SK-N-SH (cell line): ENCODE data around the gene SPRED3. TPM values are rescaled to one million over a fixed set of nuclear protein-coding genes. Genes with fewer than 3 reads are reported as not detected.
A peak's percentile ranks its signal among the peaks of the same experiment; 100 is the strongest.

ENCODE experiments used
- CTCF ChIA-PET: fragments of 300-600, 350-600 bp; formaldehyde crosslinking; extraction: SDS; loops from one replicate; lab custom pipeline; 2021; lab: Yijun Ruan, JAX
- POLR2A ChIA-PET: fragments of 350-600 bp; sonication (Branson Sonifier 250); formaldehyde crosslinking; extraction: SDS; loops from one replicate; lab custom pipeline; 2020; ENCODE audit warnings: antibody characterized with exemption, inconsistent platforms; lab: Yijun Ruan, JAX
- DNase-seq: peaks from one replicate; pipeline ENCODE4 v3.0.0; 2012
- H2AFZ ChIP-seq: fragments of 200-600 bp; sonication (generic); 2 replicates; pipeline ENCODE4 v1.8.1; 2016; ENCODE audit warnings: antibody characterized with exemption, mild to moderate bottlenecking, low read depth
- H3F3A ChIP-seq: fragments of 200-600 bp; sonication (generic); replicated peaks from 2 replicates; pipeline ENCODE3; 2016; ENCODE audit warnings: antibody characterized with exemption, mild to moderate bottlenecking; ENCODE audit not compliant: insufficient read depth
- H3K27ac ChIP-seq, 2 experiments: fragments of 200-500 bp in 1 of 2; fragments of 200-600 bp in 1 of 2; sonication (Bioruptor generic) in 1 of 2; sonication (generic), shearing (Covaris generic) in 1 of 2; 2 replicates each; pipeline versions ENCODE4 v1.5.1 to v1.6.1; 2014 to 2016; ENCODE audit warnings: low read depth in 2 of 2, inconsistent platforms in 1 of 2, low read length in 1 of 2, mild to moderate bottlenecking in 1 of 2, mixed read lengths in 1 of 2
- H3K27me3 ChIP-seq: fragments of 200-600 bp; sonication (generic), shearing (Covaris generic); 2 replicates; pipeline ENCODE4 v1.6.1; 2016; ENCODE audit warnings: mixed run types; ENCODE audit not compliant: insufficient read depth
- H3K36me3 ChIP-seq, 2 experiments: fragments of 200-500 bp in 1 of 2; fragments of 200-600 bp in 1 of 2; sonication (Bioruptor generic) in 1 of 2; sonication (generic) in 1 of 2; replicated peaks in 1 of 2; 2 replicates each; pipeline versions ENCODE3 to v1.5.1; 2014 to 2016; ENCODE audit warnings: low read length in 1 of 2, mild to moderate bottlenecking in 1 of 2; ENCODE audit not compliant: insufficient read depth in 2 of 2, control insufficient read depth in 1 of 2
- H3K4me1 ChIP-seq, 2 experiments: fragments of 200-500 bp in 1 of 2; fragments of 200-600 bp in 1 of 2; sonication (Bioruptor generic) in 1 of 2; sonication (generic), shearing (Covaris generic) in 1 of 2; 2 replicates each; pipeline versions ENCODE4 v1.5.1 to v1.6.1; 2014 to 2016; ENCODE audit warnings: low read depth in 1 of 2, low read length in 1 of 2, mixed run types in 1 of 2; ENCODE audit not compliant: insufficient read depth in 2 of 2, control insufficient read depth in 1 of 2
- H3K4me2 ChIP-seq: fragments of 200-600 bp; sonication (generic), shearing (Covaris generic); 2 replicates; pipeline ENCODE4 v1.6.1; 2017; ENCODE audit warnings: mixed run types
- H3K4me3 ChIP-seq, 2 experiments: fragments of 200-500 bp in 1 of 2; fragments of 200-600 bp in 1 of 2; sonication (Bioruptor generic) in 1 of 2; sonication (generic), shearing (Covaris generic) in 1 of 2; 2 replicates each; pipeline versions ENCODE4 v1.5.1 to v1.8.1; 2014 to 2016; ENCODE audit warnings: low read depth in 2 of 2, inconsistent platforms in 1 of 2, low read length in 1 of 2, mild to moderate bottlenecking in 1 of 2, mixed read lengths in 1 of 2, moderate library complexity in 1 of 2
- H3K79me2 ChIP-seq: fragments of 200-600 bp; sonication (generic); 2 replicates; pipeline ENCODE4 v1.8.1; 2017; ENCODE audit warnings: mild to moderate bottlenecking; ENCODE audit not compliant: insufficient read depth
- H3K9ac ChIP-seq: fragments of 200-600 bp; sonication (generic); 2 replicates; pipeline ENCODE4 v1.6.1; 2017; ENCODE audit warnings: mixed run types
- H3K9me2 ChIP-seq: fragments of 200-600 bp; sonication (generic); 2 replicates; pipeline ENCODE4 v1.6.1; 2017; ENCODE audit warnings: mixed run types
- H3K9me3 ChIP-seq: fragments of 200-600 bp; sonication (generic); 2 replicates; pipeline ENCODE4 v1.6.1; 2017; ENCODE audit warnings: mixed run types, mild to moderate bottlenecking, moderate library complexity
- H4K20me1 ChIP-seq: fragments of 200-600 bp; sonication (generic); 2 replicates; pipeline ENCODE4 v1.6.1; 2017; ENCODE audit warnings: mild to moderate bottlenecking, mixed run types; ENCODE audit not compliant: insufficient read depth
- FOXJ3 ChIP-seq: sonication (generic); formaldehyde crosslinking; IDR thresholded peaks from 2 replicates; pipeline ENCODE4 v1.5.1; 2020; ENCODE audit warnings: mild to moderate bottlenecking, missing genetic modification reagents
- JUND ChIP-seq: IDR thresholded peaks from 2 replicates; pipeline ENCODE4 v1.4.0; 2012
- POLR2AphosphoS5 ChIP-seq: IDR thresholded peaks from 2 replicates; pipeline ENCODE4 v1.6.1; 2012; ENCODE audit warnings: low read depth, low read length
- RXRA ChIP-seq: IDR thresholded peaks from 2 replicates; pipeline ENCODE4 v1.4.0; 2012; ENCODE audit warnings: low read depth, mild to moderate bottlenecking, borderline replicate concordance
- SIN3A ChIP-seq: IDR thresholded peaks from 2 replicates; pipeline ENCODE4 v1.6.1; 2012; ENCODE audit warnings: low read depth, mild to moderate bottlenecking, low read length, moderate library complexity, borderline replicate concordance
- TAF1 ChIP-seq: IDR thresholded peaks from 2 replicates; pipeline ENCODE4 v1.6.1; 2012; ENCODE audit warnings: low read depth, mild to moderate bottlenecking, low read length, moderate library complexity, borderline replicate concordance
- WGBS: methylation state at CpG from one replicate; pipeline ENCODE4 v1.1.6; 2017; ENCODE audit warnings: low lambda C conversion rate; 5-methylcytosine and 5-hydroxymethylcytosine counted together
- polyA plus RNA-seq, 3 experiments: library from polyadenylated mRNA; depleted of rRNA; stranded (reverse); fragments of >200 nt; gene quantifications; 2 replicates each; pipeline ENCODE4 v1.2.3, GENCODE V29; 2012
- TF ChIP-seq, protein P1 (sequence below): IDR thresholded peaks from 2 replicates; pipeline ENCODE4; 2012
- TF ChIP-seq, protein P2 (sequence below): fragments of 150-350 bp; IDR thresholded peaks from 2 replicates; pipeline ENCODE4 v1.6.1; 2016; ENCODE audit warnings: mild to moderate bottlenecking, low read depth, low read length
- TF ChIP-seq, protein P3 (sequence below): IDR thresholded peaks from 2 replicates; pipeline ENCODE4 v1.4.0; 2012; ENCODE audit warnings: low read depth, borderline replicate concordance

The SPRED3 gene
- polyA plus RNA-seq, 1 of the 3 experiments (the other 2 are of a cell fraction): 11.1 TPM

DNA sequence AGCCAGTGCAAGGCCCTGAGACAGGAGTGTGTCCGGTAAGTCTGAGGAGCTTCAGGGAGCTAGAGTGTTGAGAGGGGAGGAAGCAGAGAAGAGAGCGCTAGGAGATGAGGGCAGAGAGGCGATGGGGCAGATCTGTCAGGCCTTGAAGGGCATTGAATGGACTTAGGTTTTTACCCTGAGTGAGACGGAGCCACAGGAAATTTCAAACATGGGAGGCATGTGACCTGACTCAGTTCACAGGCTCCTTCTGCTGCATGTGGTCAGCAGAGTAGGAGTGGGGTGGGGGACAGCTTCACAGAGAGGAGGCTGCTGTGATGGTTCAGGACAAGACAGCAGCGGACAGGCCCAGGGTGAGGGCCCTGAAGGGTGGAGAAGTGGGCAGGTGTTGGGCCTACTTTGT, 11.9 kb downstream of the SPRED3 start:
- H3K27me3 ChIP-seq: no peaks in the 10 kb centered on the region
- no peak overlapping the region for H3K4me2 ChIP-seq
- H3K79me2 ChIP-seq: peaks cover 6% of the 10 kb centered on the region; the same call in 1 of the 2 replicates
- H3F3A ChIP-seq: peaks cover 8% of the 10 kb centered on the region
- no peak overlapping the region for H3K4me3 ChIP-seq
- POLR2A ChIA-PET: interaction anchor here (5.1 kb wide), 1 partner anchor 12 kb away, joined by 30 read pairs; the partner anchor contains the start of genes GGN and SPRED3
- no peaks in the 10 kb centered on the region; a peak in 1 of 4 replicates for H3K4me1 ChIP-seq
- no peaks in the 10 kb centered on the region for H3K9me3 ChIP-seq
- H4K20me1 ChIP-seq: no peaks in the 10 kb centered on the region
- H2AFZ ChIP-seq: no peak overlapping the region
- H3K9ac ChIP-seq: no peak overlapping the region
- WGBS: 62% methylated on average over 5 of the region's 5 CpGs
- H3K27ac ChIP-seq: no peak overlapping the region
- H3K9me2 ChIP-seq: no peaks in the 10 kb centered on the region
- TF ChIP-seq FOXJ3 (CRISPR knock-in tag): no peak
- TF ChIP-seq, protein P1, sequence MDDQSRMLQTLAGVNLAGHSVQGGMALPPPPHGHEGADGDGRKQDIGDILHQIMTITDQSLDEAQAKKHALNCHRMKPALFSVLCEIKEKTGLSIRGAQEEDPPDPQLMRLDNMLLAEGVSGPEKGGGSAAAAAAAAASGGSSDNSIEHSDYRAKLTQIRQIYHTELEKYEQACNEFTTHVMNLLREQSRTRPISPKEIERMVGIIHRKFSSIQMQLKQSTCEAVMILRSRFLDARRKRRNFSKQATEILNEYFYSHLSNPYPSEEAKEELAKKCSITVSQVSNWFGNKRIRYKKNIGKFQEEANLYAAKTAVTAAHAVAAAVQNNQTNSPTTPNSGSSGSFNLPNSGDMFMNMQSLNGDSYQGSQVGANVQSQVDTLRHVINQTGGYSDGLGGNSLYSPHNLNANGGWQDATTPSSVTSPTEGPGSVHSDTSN: no peak
- TF ChIP-seq, protein P2, sequence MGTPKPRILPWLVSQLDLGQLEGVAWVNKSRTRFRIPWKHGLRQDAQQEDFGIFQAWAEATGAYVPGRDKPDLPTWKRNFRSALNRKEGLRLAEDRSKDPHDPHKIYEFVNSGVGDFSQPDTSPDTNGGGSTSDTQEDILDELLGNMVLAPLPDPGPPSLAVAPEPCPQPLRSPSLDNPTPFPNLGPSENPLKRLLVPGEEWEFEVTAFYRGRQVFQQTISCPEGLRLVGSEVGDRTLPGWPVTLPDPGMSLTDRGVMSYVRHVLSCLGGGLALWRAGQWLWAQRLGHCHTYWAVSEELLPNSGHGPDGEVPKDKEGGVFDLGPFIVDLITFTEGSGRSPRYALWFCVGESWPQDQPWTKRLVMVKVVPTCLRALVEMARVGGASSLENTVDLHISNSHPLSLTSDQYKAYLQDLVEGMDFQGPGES: no peak
- TF ChIP-seq, all 33 proteins: peak for 0
- no peak for DNase-seq
- CTCF ChIA-PET: interaction anchor here (0.7 to 1.2 kb wide), 2 partner anchors 167 to 711 kb away, joined by 3 read pairs; no protein-coding TSS in a partner anchor
- peaks cover 4 to 6% of the 10 kb centered on the region in 2 experiments for H3K36me3 ChIP-seq

DNA sequence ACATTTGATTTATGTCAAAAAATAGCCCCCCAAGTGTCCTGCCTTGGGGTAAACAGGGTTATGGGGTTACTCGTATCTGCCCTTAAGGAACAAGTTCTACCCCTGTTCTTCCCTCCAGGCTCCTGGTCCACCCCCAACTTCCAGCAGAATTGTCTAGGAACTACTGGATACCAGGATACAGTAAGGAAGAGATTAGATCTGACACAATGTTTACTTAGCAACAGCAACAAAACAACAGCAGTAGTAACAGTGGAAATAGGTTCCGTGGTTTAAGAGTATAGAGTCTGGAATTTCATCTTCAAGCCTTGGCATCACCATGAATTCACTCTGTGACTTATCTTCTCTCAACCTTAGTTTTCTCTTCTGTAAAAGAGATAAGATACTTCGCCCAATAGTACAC, 12.7 kb downstream of the SPRED3 start:
- Histone ChIP-seq H3K27me3 (no peaks in the 10 kb centered on the region), H2AFZ (no peak overlapping the region), H3K9ac (no peak overlapping the region), H3K4me1 (no peaks in the 10 kb centered on the region; a peak in 1 of 4 replicates), H3K27ac (peak overlapping the region in 1 of 2 experiments; percentile 29; a peak in 1 of 4 replicates), H3K36me3 (peaks cover 4 to 6% of the 10 kb centered on the region in 2 experiments), H3F3A (peaks cover 8% of the 10 kb centered on the region), H3K4me3 (no peak overlapping the region), H3K9me2 (no peaks in the 10 kb centered on the region), H3K9me3 (no peaks in the 10 kb centered on the region), H3K79me2 (peaks cover 6% of the 10 kb centered on the region; the same call in 1 of the 2 replicates), H4K20me1 (no peaks in the 10 kb centered on the region), H3K4me2 (no peak overlapping the region)
- no peak for DNase-seq
- CTCF ChIA-PET: interaction anchor here (3.2 kb wide), 1 partner anchor 236 kb away, joined by 52 read pairs; no protein-coding TSS in a partner anchor
- POLR2A ChIA-PET: interaction anchor here (5.1 kb wide), 1 partner anchor 12 kb away, joined by 30 read pairs; the partner anchor contains the start of genes GGN and SPRED3
- no peak for TF ChIP-seq TAF1
- peak; percentile 18; the same call in 1 of the 2 replicates for TF ChIP-seq POLR2AphosphoS5
- WGBS: 75% methylated on average over 3 of the region's 3 CpGs

DNA sequence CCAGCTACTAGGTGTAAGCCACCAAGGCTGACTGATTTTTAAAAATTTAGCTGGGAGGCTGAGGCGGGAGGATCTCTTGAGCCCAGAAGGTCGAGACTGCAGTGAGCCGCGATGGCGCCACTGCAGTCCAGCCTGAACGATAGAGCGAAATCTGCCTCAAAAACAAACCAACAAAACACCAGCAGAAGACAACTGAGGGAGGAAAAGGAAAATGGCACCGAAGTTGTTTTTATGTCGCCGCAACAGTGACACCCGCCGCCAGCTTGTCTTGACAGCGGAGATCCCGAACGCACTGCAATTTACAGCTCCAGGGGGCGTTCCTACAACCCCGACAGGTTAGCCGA, 14.1 kb downstream of the SPRED3 start:
- ChIA-PET POLR2A (interaction anchor here (1.3 to 5.1 kb wide), 3 partner anchors 14 to 232 kb away, joined by 3 to 30 read pairs (median 4); partner anchors contain the start of genes EIF3K, GGN and SPRED3), CTCF (interaction anchor here (0.6 to 3.2 kb wide), 62 partner anchors 9 to 730 kb away, joined by 3 to 52 read pairs (median 4); partner anchors contain the start of genes ACTN4, CCER2, EIF3K and GGN)
- Histone ChIP-seq H3K9me2 (no peaks in the 10 kb centered on the region), H3K27ac (peak overlapping the region; percentile 39 to 47; a peak in 3 of 4 replicates), H3F3A (peaks cover 8% of the 10 kb centered on the region), H3K9ac (peak overlapping the region; percentile 43; the same call in 1 of the 2 replicates), H3K27me3 (no peaks in the 10 kb centered on the region), H4K20me1 (no peaks in the 10 kb centered on the region), H3K4me1 (no peaks in the 10 kb centered on the region; a peak in 1 of 4 replicates), H3K79me2 (peaks cover 6% of the 10 kb centered on the region; the same call in 1 of the 2 replicates), H3K36me3 (peaks cover 0 to 4% of the 10 kb centered on the region in 2 experiments), H2AFZ (peak overlapping the region; percentile 82; the same call in 1 of the 2 replicates), H3K4me3 (peak overlapping the region; percentile 39 to 93), H3K9me3 (no peaks in the 10 kb centered on the region), H3K4me2 (peak overlapping the region; percentile 95)
- 5% methylated on average over 17 of the region's 18 CpGs for WGBS
- no peak for DNase-seq
- TF ChIP-seq, protein P3, sequence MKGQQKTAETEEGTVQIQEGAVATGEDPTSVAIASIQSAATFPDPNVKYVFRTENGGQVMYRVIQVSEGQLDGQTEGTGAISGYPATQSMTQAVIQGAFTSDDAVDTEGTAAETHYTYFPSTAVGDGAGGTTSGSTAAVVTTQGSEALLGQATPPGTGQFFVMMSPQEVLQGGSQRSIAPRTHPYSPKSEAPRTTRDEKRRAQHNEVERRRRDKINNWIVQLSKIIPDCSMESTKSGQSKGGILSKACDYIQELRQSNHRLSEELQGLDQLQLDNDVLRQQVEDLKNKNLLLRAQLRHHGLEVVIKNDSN: no peak
- no peak for TF ChIP-seq RXRA
- no peak for TF ChIP-seq JUND
- peak; percentile 68; the same call in 1 of the 2 replicates for TF ChIP-seq SIN3A
